SH-SY5Y (cell line): ENCODE results near the gene HSPA2.

Experiments
- GATA2 ChIP-seq: IDR thresholded peaks from 2 replicates; pipeline ENCODE4 v1.6.1; 2011; ENCODE audit warnings: mild to moderate bottlenecking, low read depth, low read length
- GATA3 ChIP-seq: IDR thresholded peaks from 2 replicates; pipeline ENCODE4 v1.6.1; 2011; ENCODE audit warnings: low read depth, mild to moderate bottlenecking, low read length, moderate library complexity

GRCh38 chr14:64531567-64531966, 9.0 kb upstream of the HSPA2 start:
- TF ChIP-seq GATA3 (no peak), GATA2 (no peak)
